Natural killer cell treated with Interleukin-12 subunit alpha and Interleukin-12 subunit beta and Interleukin-15 and Interleukin-18, amount 100 ng/mL, for 72 hours (primary cell): Measurements from ENCODE around the gene CCDC60. TPM values are rescaled to one million over a fixed set of nuclear protein-coding genes. Genes with fewer than 3 reads are reported as not detected.

ENCODE experiments used
- ATAC-seq, 2 donors: fragments of 150-1000 bp; cut with Tn5 transposase in 1 of 2; sonication (Bioruptor Pico), chemical (Tn5 transposase) in 1 of 2; 2 replicates each; pipeline ENCODE4 v1.10.0; 2021
- DNase-seq: peaks from one replicate; pipeline ENCODE4 v3.0.0; 2022; ENCODE audit warnings: low spot score
- H3K27ac Mint-ChIP-seq, 2 donors: 1 replicate in 1 of 2; 2 replicates in 1 of 2; pipeline ENCODE4 v1.8.0; 2022; ENCODE audit warnings: mixed read lengths in 2 of 2, mild to moderate bottlenecking in 1 of 2, moderate library complexity in 1 of 2
- H3K27me3 Mint-ChIP-seq, 2 donors: 1 replicate in 1 of 2; 2 replicates in 1 of 2; pipeline ENCODE4 v1.8.0; 2022; ENCODE audit warnings: mixed read lengths in 2 of 2
- H3K36me3 Mint-ChIP-seq: one replicate; pipeline ENCODE4 v1.8.0; 2022; ENCODE audit warnings: mixed read lengths
- H3K4me1 Mint-ChIP-seq, 2 donors: 1 replicate in 1 of 2; 2 replicates in 1 of 2; pipeline ENCODE4 v1.8.0; 2022; ENCODE audit warnings: low read depth in 2 of 2, mixed read lengths in 2 of 2, mild to moderate bottlenecking in 1 of 2
- H3K4me3 Mint-ChIP-seq: one replicate; pipeline ENCODE4 v1.8.0; 2022; ENCODE audit warnings: mixed read lengths
- H3K9me3 Mint-ChIP-seq: 2 replicates; pipeline ENCODE4 v1.8.0; 2022; ENCODE audit warnings: mixed read lengths
- total RNA-seq, 2 donors: library from RNA; stranded (reverse); gene quantifications; one replicate each; pipeline ENCODE4 v1.2.3, GENCODE V29; 2022

Gene CCDC60
- total RNA-seq, 2 donors from 2014 or later, result not detected

GRCh38 chr12:119574255-119574654, 239.7 kb downstream of the CCDC60 start:
- Mint-ChIP-seq H3K27me3 (peaks cover 14 to 24% of the 10 kb centered on the region in 2 donors), H3K27ac (no peak overlapping the region), H3K36me3 (no peaks in the 10 kb centered on the region), H3K9me3 (no peaks in the 10 kb centered on the region), H3K4me1 (no peaks in the 10 kb centered on the region), H3K4me3 (no peak overlapping the region)
- ATAC-seq (no peak), DNase-seq (no peak)

DNA sequence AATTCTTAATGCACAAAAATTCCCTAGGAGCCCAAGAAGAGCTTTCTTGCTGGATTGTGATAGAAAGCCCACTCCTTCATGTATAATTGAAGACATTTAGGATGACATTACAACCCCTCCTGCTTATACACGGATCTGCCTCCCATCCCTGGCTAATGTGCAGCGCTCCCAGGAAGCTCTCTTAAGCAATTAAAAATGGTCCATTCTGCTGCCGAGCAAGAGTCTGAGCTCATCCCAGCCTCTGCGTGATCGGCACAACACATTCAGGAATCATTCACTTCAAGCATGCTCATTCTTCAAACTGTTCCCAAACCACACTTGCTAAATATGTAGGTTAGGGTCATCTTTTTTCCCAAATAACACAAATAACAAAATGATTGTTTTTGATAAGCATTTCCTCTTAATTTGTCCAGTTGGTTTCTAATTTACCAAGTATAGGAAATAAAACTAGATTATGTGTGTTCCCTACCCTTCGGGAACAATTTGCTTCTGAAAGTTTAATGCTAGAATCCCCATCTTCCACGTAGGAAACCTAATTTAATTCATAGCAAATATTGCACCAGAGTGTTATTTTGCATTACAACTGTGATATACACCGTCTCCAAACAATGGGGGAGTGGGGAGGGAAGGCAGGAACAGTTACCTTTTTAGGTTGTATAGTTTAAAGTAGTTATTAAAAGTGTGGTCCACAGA, 241.7 kb downstream of the CCDC60 start:
- Mint-ChIP-seq H3K9me3 (no peaks in the 10 kb centered on the region), H3K4me3 (no peak overlapping the region), H3K27me3 (peaks cover 15 to 21% of the 10 kb centered on the region in 2 donors), H3K27ac (no peak overlapping the region), H3K4me1 (no peaks in the 10 kb centered on the region), H3K36me3 (no peaks in the 10 kb centered on the region)
- ATAC-seq (no peak), DNase-seq (no peak)

GRCh38 chr12:119576915-119577314, 242.4 kb downstream of the CCDC60 start:
- DNase-seq, result no peak
- no peaks in the 10 kb centered on the region for H3K36me3 Mint-ChIP-seq
- no peaks in the 10 kb centered on the region for H3K4me1 Mint-ChIP-seq
- peaks cover 22 to 24% of the 10 kb centered on the region in 2 donors for H3K27me3 Mint-ChIP-seq
- H3K9me3 Mint-ChIP-seq, result no peaks in the 10 kb centered on the region
- no peak overlapping the region for H3K4me3 Mint-ChIP-seq
- H3K27ac Mint-ChIP-seq, result no peak overlapping the region
- no peak for ATAC-seq

GRCh38 chr12:119578112-119578511, 243.6 kb downstream of the CCDC60 start:
- H3K27ac Mint-ChIP-seq, result no peak overlapping the region
- H3K27me3 Mint-ChIP-seq, result peaks cover 24% of the 10 kb centered on the region in 2 donors
- no peak overlapping the region for H3K4me3 Mint-ChIP-seq
- no peaks in the 10 kb centered on the region for H3K9me3 Mint-ChIP-seq
- ATAC-seq, result no peak
- H3K36me3 Mint-ChIP-seq, result no peaks in the 10 kb centered on the region
- no peak for DNase-seq
- H3K4me1 Mint-ChIP-seq, result no peaks in the 10 kb centered on the region

DNA sequence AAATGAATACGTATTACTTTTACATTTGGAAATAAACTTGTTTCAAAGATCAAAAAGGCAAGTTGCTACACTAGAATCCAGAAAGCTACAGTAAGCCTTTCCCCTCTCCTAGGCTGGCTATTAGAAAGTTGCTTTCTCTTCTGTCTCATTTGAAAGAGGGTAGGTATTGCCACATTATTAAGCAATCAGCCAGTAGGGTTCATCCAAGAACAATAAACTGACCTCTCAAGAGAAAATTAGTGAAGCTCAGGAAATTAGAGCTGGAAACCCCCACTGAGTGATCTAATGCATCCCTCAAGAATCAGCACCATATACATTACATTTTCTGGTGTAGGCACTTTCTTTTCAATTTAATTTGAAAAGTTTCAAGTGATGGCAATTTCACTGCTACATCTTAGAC, 254.6 kb downstream of the CCDC60 start:
- Mint-ChIP-seq H3K4me3 (no peak overlapping the region), H3K27ac (no peak overlapping the region), H3K36me3 (no peaks in the 10 kb centered on the region), H3K27me3 (peaks cover 41 to 65% of the 10 kb centered on the region in 2 donors), H3K4me1 (peaks cover 0 to 1% of the 10 kb centered on the region in 2 donors), H3K9me3 (no peaks in the 10 kb centered on the region)
- no peak for ATAC-seq
- DNase-seq, result no peak

GRCh38 chr12:119589634-119590033, 255.1 kb downstream of the CCDC60 start:
- no peak for ATAC-seq
- Mint-ChIP-seq H3K27ac (no peak overlapping the region), H3K4me3 (no peak overlapping the region), H3K9me3 (no peaks in the 10 kb centered on the region), H3K4me1 (peaks cover 0 to 7% of the 10 kb centered on the region in 2 donors), H3K36me3 (no peaks in the 10 kb centered on the region), H3K27me3 (peaks cover 45 to 67% of the 10 kb centered on the region in 2 donors)
- no peak for DNase-seq

Other genes with a start within 250 kb of the CCDC60 start
- gene HSPB8, start 155.8 kb upstream of the CCDC60 start, total RNA-seq, result not detected